DMS53 (cell line): ENCODE results near the gene PLB1.
"Not testable (repeated sequence)": the region's sequence is repeated elsewhere in the genome, so short reads cannot be mapped to it uniquely, and the experiment has no call there.

Source experiments
- DNase-seq: peaks from one replicate; lab custom pipeline; 2025; lab: John Stamatoyannopoulos, UW

The PLB1 gene

GRCh38 chr2:28465148-28465885 lies 30.5 kb upstream of the PLB1 start:
- DNase-seq, result no peak

DNA sequence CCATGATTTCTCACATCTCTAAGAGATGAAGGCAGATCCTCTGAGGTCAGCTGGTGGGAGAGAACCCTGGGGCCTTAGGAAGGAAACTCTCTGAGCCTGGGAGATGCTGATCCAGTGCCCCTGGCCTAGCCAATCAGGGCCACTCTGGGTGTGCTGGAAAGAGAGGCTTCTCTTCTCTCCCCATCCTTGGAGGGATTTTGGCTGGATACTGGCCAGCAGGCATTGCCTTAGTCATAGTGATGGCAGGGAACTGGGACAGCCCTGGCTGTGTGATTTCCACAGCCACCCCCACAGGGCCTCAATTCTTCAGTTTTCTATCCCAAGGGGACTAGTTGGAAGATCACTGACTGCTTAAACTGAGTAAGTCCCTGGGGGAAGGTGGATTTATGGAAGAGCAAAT lies 26.6 kb upstream of the PLB1 start:
- peak; percentile 20 for DNase-seq

DNA sequence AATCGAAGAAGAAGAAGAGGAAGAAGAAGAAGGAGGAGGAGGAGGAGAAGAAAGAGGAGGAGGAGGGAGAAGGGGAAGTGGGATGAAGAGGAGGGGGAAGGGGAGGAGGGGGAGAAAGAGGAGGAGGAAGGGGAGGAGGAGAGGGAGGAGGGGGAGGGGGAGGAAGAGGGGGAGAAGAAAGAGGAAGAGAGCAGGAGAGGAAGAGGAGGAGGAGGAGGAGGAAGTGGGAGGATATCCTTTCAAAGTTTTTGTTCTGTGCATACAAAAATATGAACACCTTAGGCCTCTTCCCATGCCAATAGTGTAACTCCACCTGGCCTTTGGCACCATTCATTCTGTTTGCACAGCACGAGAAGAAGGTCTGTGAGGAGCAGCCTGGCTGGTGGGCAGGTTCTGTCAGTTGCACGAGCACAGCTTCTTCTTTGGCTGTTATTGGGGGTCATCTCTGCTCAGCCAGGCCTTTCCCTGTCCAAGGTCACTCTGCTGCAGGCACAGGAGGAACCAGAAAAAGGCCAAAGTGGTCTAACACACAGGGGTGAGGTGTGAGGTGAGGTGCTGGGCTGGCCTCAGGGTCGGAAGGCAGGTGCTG lies 25.8 kb upstream of the PLB1 start:
- peak; percentile 83 for DNase-seq

GRCh38 chr2:28470759-28471158 lies 25.1 kb upstream of the PLB1 start:
- peak; percentile 87 for DNase-seq

DNA sequence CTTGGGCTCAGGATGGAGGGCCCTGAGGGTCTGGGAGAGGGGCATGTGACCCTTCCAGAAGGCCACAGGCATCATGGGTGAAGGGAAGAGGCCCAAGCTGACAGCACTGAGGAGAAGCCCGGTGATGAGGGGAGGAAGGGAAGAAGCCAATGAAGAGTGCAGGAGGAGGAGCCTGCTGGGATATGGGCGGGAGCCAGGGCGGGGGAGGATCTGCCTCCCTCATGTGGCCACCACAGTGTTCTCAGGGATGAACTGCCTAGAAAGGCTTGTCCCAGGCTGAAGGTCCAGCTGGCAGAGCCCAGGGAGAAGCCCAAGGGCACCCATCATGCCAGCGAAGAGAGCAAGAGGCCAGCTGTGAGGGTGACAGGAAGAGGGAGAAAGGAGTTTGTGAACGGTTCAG lies 24.6 kb upstream of the PLB1 start:
- DNase-seq, result peak; percentile 39

GRCh38 chr2:28471701-28472236 lies 24.1 kb upstream of the PLB1 start:
- no peak for DNase-seq

GRCh38 chr2:28472641-28473040 lies 23.2 kb upstream of the PLB1 start:
- not testable (repeated sequence) for DNase-seq

- DNase-seq, result no peak
Measured at GRCh38 chr2:28475088-28475595, 20.7 kb upstream of the PLB1 start.

DNA sequence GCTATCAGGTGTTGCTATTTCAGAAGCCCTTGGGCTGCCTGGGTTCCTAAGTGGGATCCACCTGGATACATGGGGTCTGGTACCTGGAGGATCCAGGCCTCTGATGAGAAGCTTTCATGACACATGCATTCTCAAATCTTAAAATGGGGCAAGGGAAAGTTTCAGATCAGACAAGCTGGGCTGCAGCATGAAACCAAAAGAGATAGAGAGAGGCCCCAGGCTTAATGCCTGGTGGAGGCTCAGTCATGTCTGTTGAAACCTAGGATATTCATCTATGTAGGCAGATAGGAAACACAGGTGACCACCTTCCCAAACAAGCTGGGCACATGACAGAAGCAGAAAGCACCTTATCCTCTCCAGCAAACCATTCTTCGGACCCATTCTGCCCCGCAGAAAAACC lies 18.8 kb upstream of the PLB1 start:
- no peak for DNase-seq

DNA sequence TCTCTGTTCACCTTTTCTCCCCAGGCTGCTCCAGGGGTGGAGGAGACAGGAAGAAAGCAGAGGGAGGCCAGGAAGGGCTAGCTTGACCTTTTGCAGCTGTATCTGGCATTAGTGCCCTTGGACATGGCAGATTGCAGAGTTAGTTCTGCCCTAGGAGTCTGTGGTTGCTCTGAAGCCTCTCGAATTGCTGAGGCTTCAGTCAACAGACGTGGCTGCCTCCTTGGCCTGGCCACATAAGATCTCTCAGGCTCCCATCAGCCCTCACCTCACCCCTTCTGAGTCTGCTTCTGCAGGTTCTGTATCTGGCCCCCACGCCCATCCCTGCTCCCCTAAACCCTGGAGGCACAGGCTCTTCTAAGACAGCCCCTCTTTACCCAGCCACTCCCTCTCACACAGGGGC lies 18.2 kb upstream of the PLB1 start:
- DNase-seq, result no peak

DNA sequence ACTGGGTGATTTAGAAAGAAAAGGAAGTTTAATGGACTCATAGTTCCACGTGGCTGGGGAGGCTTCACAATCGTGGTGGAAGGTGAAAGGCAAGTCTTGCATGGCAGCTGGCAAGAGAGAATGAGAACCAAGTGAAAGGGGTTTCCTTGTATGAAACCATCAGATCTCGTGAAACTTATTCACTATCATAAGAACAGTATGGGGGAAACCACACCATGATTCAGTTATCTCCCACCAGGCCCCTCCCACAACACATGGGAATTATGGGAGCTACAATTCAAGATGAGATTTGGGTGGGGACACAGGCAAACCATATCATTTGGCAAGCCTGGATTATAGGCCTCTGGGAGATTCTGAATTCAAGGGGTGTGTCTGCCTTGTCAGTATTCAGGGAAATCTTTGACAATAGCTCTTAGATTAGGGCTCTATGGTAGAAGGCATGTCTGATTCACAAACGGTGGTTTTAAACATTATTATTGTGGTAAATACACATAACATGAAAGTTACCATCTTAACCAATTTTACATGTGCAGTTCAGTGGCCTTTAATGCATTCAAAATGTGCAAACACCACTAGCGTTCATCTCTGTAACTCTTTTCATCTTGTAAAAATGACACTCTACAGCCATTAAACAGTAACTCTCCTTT lies 15.3 kb upstream of the PLB1 start:
- no peak for DNase-seq

DNA sequence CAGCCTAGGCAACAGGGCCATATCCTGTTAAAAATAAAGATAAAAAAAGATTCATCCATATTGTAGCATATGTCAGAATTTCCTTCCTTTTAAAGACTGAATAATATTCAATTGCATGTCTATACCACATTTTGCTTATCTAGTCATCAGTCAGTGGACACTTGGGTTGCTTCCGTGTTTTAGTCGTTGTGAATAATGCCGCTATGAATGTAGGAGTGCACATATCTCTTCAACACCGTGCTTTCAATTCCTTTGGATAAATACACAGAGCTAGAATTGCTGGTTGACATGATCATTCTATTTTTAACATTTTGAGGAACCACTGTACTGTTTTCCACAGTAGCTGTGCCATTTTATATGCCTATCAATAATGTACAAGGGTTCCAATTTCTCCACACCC lies 14.0 kb upstream of the PLB1 start:
- no peak for DNase-seq

GRCh38 chr2:28484835-28485234 lies 11.0 kb upstream of the PLB1 start:
- DNase-seq, result no peak

GRCh38 chr2:28486526-28486925 lies 9.3 kb upstream of the PLB1 start:
- DNase-seq, result no peak

GRCh38 chr2:28487258-28487657 lies 8.6 kb upstream of the PLB1 start:
- DNase-seq, result no peak

- DNase-seq, result no peak
Measured at GRCh38 chr2:28488083-28488830, 7.6 kb upstream of the PLB1 start.

GRCh38 chr2:28488858-28489575 lies 6.8 kb upstream of the PLB1 start:
- no peak for DNase-seq

GRCh38 chr2:28490558-28490957 lies 5.3 kb upstream of the PLB1 start:
- no peak for DNase-seq

DNA sequence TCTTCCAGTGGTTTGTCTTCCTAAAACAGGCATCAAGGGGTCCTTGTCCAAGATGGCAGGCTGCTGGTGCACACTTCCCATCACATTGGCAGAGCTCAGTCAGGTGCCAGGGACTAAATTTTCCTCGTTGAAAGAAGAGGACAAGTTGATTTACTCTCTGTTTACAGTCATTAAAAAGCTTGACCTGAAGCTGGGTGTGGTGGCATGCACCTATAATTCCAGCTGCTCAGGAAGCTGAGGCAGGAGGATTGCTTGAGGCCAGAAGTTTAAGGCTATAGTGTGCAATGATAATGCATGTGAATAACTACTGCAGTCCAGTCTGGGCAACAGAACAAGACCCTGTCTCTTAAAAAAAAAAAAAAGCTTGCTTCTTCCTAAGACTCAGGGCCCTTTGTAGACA lies 3.6 kb upstream of the PLB1 start:
- DNase-seq, result no peak

- DNase-seq, result no peak
Measured at GRCh38 chr2:28493636-28494035, 2.2 kb upstream of the PLB1 start.

- DNase-seq, result peak; percentile 9
Measured at GRCh38 chr2:28496781-28497180, 921 bp downstream of the PLB1 start.

DNA sequence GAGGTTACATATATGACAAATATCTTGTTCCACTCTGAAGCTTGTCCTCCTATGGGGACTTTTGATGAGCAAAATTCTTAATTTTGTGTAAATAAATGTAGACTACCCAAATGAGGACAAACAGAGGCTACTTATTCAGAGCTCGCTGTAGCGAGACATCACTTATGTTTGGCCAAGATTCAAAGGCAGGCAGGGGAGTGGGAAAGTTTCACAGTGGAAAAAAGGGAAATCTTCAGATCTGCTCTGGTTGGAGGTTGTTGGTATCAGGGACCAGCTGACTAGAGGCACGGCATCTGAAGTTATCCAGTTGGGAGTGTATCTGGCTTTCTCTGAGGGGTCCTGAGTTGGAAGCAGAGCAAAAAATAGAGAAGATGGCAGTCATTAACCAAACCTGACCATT lies 1.3 kb downstream of the PLB1 start:
- no peak for DNase-seq
